ENCODE data around the gene RPP30.

GRCh38 chr10:90866050-90866598 is 5.7 kb upstream of the RPP30 start:
- TF ChIP-seq POLR2A (IDR thresholded peaks at IDR 0.05) (no peak), POLR2AphosphoS5 (IDR thresholded peaks at IDR 0.05) (no peak), CTCF (IDR thresholded peaks at IDR 0.05) (no peak)
